HG02763 (cell line): ENCODE results near the gene EML5.

Source experiments
- ATAC-seq: cut with Tn5 transposase; IDR thresholded peaks from one replicate; pipeline ENCODE4 v1.9.1; 2021; ENCODE audit warnings: mild to moderate bottlenecking, moderate library complexity; ENCODE audit not compliant: unreplicated experiment

The EML5 gene

DNA sequence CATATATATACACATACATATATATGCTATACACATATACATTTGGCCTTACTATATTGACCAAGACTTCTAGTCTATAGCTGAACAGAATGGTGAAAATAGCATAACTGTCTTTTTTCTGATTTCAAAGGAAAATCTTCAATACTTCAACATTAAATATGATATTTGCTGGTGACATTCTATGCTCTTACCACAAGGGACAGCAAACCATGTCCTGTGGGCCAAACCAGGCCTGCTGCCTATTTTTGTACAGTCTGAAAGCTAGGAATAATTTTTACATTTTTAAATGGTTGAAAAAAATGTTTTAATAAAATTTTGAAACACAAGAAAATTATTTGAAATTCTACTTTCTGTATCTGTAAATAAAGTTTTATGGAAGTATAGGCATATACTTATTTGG is 63.6 kb downstream of the EML5 start:
- ATAC-seq = no peak

GRCh38 chr14:88727057-88727456 is 65.7 kb downstream of the EML5 start:
- ATAC-seq = no peak

GRCh38 chr14:88710709-88711108 is 82.0 kb downstream of the EML5 start:
- ATAC-seq = no peak

- ATAC-seq = no peak
These were observed 85.7 kb downstream of the EML5 start for GRCh38 chr14:88707088-88707487.

- ATAC-seq = no peak
These were observed 86.3 kb downstream of the EML5 start for GRCh38 chr14:88706425-88706824.

GRCh38 chr14:88698651-88699050 is 94.1 kb downstream of the EML5 start:
- ATAC-seq = no peak

DNA sequence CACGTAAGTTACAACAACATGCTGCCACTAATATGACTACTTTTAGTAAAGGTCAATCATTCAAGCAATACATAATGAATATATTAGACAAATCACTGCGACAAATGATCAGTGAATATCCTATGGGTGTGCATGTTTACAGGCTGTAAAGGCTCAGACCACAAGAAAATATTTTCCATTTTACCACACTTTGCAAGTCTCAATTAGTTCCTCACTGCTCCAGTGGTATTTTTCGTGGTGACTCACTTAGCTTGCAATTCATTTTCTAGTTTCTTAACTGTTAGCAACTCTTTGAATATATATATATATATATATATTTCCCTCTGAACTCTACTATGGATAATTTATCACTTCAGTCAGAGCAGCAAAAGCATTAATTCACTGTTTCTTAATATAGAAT is 96.9 kb downstream of the EML5 start:
- ATAC-seq = no peak

DNA sequence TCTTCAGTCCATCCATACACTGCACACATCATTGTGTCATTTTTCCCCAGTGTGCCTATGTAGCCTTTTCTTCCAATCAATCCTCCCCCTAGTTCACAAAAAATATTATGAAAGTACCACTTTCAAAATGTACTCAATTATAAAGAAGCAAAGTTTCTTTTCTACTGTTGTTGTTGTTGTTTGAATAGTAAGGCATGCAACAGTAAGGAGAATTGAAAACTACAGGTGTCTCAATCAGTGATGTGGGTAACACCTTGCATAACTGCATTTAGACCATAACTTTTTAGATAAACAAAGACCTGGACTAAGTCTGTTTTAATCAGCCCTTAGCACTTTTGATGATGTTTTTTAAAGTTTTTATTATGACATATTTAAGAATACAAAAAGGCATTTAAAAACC is 104.4 kb downstream of the EML5 start:
- no peak for ATAC-seq

- no peak for ATAC-seq
These were observed 109.6 kb downstream of the EML5 start for GRCh38 chr14:88683119-88683518.

DNA sequence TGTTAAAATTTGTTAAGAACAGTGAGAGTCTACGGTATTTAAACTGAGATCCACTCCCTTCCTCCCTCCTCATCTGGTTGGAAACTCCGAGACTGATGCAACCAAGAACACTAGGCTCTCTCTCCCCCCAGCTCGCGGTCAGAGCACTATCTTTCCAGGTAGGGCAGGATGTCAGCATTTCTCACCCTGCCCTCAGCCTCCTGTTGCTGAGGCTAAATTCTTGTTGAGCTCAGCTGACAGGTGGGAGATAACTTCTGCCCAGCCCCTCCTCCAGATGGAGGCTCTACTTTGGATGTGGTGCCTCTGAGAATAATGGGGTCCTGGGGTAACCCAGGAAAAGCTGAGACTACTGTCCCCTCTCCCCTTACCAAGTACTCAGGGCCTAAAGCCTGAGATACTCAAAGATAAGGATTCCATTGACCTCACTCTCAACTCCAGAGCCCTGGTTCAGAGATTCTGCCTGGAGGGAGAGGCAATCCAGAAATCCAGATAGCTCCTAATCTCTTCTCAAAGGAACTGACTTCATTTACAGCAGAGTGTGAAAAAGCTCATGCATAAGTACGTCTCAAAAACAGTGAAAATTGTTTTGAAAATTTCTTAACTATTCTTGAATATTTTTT is 110.1 kb downstream of the EML5 start:
- no peak for ATAC-seq

- ATAC-seq = no peak
These were observed 110.8 kb downstream of the EML5 start for GRCh38 chr14:88681755-88682494.

DNA sequence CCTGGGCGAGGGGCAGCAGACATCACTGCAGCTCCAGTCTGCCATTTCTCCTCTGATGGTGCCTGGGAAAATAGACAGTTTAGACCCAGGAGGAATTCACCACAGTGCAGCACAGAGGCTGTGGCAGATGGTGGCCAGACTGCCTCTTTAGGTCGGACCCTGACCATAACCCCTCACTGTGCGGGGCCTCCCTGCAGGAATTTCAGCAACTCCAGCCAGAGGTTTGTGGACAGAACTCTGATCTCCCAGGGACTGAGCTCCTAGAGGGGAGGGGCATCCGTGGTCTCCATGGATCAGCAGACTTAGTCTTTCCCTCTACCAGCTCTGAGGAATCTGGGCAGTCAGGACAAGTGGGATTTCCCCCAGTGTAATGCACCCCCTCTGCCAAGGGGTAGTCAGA is 123.4 kb downstream of the EML5 start:
- ATAC-seq = no peak

DNA sequence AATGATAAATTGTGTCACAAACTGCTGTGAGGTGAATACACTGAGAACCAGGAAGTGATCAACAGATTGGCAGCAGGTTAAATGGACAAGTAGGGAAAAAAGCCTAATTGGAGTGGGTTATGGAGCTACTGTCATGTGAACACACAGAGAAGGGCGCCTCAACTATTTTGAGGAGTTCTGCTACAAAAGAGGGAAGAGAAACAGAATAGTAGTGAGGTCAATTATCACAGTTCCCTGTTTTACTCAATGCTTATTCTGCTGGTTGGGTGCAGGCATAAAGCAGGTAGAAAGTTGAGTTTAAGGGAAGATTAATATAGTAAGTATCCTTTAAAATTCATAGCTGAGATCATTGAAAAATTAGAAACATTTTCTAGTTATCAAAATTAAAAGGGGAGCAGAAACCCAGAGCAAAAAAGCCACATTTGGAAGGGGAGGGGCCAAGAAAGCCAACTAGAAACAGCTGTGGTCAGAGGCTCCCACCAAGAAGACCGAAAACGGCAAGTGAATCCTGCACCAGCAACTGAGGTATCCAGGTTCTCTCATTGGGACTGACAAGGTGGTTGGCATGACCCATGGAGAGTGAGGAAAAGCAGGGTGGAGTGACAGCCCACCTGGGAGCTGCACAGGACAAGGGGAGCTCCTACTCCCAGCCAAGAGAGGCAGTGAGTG is 124.2 kb downstream of the EML5 start:
- peak; percentile 70 for ATAC-seq

GRCh38 chr14:88667555-88668273 is 125.0 kb downstream of the EML5 start:
- peak; percentile 61 for ATAC-seq

DNA sequence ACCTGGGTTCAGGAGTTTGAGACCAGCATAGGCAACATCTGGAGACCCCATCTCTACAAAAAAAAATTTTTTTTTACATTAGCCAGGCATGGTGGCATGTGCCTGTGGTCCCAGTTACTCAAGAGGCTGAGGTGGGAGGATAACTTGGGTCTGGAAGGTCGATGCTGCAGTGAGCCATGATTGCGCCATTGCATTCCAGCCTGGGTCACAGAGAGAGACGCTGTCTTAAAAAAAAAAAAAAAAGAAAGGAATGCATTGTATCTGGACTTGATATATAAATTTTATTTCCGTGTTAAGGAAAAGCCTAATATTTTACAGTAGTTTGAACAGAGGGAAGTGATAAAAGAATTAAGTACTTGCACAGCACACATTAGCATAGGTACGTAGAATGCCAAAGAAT is 132.7 kb downstream of the EML5 start:
- ATAC-seq = no peak

- ATAC-seq = no peak
These were observed 153.5 kb downstream of the EML5 start for GRCh38 chr14:88639221-88639620.

DNA sequence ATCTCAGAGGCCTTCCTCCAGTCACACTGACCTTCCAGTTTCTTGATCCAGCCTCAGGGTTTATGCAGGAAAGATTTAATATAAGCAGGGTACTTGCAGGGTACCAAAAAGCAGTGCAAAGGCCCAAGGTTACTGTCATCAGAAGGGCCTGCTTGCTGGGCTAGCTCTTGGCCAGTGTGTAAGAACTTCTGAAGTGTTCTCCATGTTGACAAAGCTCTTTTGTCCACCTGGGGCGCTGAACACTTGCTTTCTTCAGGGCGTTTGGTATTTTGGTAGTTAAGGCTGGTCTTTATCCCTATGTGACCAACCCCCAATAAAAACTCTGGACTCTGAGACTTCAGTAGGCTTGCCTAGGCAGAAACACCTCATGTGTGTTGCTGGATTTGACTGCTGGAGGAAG is 160.2 kb downstream of the EML5 start:
- ATAC-seq = no peak

DNA sequence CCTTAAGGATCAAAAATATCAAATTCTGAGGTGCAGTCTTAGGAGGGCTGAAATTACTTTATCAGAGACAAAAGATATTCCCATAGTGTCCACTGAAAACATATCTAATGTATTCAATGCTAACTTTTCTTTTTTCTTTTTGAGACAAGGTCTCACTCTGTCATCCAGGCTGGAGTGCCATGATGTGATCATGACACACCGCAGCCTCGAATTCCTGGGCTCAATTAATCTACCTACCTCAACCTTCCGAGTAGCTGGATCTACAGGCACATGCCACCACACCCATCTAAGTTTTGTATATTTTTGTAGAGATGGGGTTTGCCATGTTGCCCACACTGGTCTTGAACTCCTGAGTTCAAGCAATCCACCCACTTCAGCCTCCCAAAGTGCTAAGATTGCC is 161.7 kb downstream of the EML5 start:
- ATAC-seq = no peak

DNA sequence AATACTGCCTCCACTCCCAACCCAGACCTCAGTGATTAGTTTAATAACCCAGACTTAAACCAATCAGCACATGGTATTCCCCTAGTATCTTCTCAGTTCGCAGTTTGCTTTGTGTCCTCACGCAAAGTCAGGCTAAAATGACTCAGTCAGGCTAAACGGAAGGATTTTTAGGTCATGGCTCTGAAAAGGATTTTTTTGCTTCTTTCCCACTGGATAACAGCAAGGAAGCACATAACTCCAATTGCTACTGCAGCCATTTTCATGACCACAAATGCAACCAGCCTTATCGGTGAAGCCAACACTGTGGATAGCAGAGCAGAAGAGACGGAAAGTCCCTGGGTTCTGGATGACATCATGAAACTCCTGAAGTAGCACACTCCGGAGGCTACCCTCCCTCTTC is 162.2 kb downstream of the EML5 start:
- no peak for ATAC-seq

GRCh38 chr14:88628462-88628861 is 164.3 kb downstream of the EML5 start:
- ATAC-seq = no peak

GRCh38 chr14:88628033-88628432 is 164.7 kb downstream of the EML5 start:
- no peak for ATAC-seq

DNA sequence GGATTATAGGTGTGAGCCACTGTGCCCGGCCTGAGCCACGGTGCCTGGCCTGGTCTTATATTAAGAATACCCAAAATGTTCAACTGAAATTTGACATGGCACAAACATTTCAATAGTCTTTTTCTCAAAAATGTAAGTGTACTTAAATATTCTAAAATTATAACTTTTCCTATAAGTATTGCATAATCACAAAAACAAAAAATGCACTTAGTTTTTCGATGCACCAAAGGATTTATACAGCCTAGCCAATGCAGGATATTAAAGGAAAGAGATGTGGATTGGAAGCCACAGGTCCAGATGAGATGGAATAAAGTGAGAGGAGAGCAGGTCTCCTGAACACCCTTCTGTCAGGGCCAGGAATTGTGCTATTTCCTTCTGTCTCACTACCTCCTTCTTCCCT is 167.1 kb downstream of the EML5 start:
- no peak for ATAC-seq
